Left renal cortex interstitium (tissue), 4 donors: ENCODE measurements around the gene ELAC2. TPM values are rescaled to one million over a fixed set of nuclear protein-coding genes. Genes with fewer than 3 reads are reported as not detected.
"Not testable (repeated sequence)": the region's sequence is repeated elsewhere in the genome, so short reads cannot be mapped to it uniquely, and the experiment has no call there.

ENCODE experiments used
- DNase-seq, 4 donors: peaks; one replicate each; pipeline ENCODE4 v3.0.0-alpha.2; 2013; ENCODE audit warnings: low read depth in 4 of 4, low spot score in 2 of 4, missing footprints in 1 of 4
- polyA plus RNA-seq, 4 donors: library from polyadenylated mRNA; unstranded; fragments of 120-200 nt; gene quantifications; one replicate each; pipeline ENCODE4 v1.2.1, GENCODE V29; 2013; ENCODE audit not compliant: insufficient read length in 4 of 4

ELAC2 gene
- polyA plus RNA-seq, 4 donors = 62.3 to 83.6 (median 69.9) TPM

DNA sequence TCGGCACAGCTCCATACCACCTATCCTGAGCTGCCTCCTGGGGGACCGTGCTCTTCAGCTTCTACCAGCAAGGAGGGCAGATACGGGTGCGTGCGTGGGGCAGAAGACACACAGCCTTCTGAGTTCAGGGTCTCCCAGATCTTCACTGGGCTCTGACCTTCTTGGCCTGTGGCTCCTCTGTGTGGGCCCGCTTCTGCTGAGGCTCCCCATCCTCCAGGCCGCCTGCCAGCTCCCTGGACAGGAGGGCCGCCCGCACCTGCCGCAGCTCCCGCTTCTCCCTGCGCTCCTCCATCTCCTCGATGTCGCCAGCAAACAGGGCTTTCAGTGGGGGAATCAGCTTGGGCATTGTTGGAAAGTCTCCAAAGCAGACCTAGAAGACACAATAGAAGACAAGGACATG, 25.2 kb downstream of the ELAC2 start:
- DNase-seq = no peak

- no peak for DNase-seq
These were observed 26.9 kb downstream of the ELAC2 start for GRCh38 chr17:12990926-12991325.

GRCh38 chr17:12990041-12990808, 27.6 kb downstream of the ELAC2 start:
- DNase-seq = no peak

DNA sequence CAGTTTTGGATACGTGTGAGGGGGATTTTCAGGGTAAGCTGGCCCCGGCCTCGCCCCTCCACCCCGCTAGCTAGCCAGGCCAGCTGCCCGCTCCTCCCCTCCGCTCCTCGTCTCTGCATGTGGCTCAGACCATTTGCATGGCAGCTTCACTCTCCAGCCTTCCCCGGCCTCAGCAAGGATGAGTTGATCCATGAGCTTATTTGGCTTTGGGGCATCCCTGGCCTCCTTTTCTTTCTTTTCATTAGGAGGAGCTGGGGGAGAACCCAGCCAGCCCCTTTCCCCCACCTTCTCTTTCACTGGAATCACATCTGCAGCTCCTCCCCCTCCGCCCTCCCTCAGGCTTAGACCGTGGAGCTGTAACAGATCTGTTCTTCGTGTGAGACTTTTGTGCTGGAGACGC, 30.7 kb downstream of the ELAC2 start:
- no peak for DNase-seq

DNA sequence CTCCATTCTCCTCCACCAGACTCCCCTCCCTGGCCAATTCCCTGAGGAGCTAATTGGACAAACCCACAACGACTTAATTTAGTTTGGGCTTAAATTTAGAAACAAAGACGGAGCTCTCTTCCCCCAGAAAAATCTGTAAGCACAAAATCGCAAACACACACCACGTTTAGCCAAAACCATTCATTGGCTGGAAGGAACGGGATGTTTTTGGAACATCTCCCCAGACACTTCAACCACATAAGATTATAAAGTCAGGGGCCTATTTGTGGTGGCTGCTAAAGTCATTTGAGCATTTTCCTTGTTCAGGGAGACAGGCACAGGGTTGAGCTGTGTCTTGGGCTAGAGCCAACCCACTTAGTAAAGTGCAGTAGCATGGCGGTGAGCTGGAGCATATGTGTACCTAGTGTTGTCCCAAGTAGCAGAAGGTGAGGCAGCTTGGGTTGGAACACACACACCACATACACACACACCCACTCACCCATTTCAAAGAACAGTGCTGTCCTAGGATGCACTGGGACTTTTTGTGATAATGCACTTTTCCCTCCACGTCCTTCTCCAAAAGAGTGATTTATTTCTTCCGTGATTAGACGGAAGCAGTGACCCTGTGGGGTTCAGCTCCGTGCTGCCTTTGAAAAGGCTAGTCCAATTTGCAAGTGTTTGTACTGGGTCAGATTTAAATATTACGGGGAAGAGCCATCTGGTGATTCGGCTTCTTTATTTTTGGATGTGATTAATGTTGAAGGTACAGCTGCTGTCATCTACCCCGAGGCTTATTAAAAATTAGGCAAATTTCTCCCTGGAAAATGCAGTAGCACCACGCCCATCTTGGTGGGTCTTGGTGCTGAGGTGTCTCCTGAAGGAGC, 32.2 kb downstream of the ELAC2 start:
- no peak for DNase-seq

DNA sequence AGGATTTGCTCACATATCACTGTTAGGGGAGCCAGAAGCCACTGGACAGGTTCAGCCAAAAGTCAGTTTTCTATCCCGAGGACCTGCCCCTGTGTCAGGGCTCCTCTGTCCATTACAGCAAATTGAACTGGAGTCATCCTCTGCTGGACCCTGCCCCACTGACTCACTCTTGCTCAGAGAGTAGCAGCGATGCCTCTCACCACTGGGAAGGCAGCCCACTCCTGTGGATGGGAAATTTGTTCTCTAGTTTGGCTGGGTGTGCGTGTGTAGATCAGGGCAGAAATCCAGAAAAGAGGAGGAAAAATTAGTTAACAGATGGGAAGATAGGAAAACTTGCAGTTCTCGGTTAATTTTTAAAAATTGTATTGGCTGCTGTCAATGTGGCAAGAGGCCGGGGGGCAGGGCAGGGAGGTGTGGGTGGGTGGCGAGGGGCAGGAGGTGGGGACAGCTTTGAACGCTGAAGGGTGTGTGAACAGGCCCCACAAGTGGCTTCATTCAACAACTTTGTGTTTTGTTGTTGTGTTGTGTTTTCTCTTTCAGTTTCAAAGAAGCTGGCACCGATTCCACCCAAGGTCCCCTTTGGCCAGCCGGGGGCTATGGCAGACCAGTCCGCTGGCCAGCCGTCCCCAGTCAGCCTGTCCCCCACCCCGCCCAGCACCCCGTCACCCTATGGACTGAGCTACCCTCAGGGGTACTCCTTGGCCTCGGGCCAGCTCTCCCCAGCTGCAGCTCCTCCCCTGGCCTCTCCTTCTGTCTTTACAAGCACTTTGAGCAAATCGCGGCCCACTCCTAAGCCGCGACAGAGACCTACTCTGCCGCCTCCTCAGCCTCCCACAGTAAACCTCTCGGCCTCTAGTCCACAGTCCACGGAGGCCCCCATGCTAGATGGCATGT, 33.6 kb downstream of the ELAC2 start:
- no peak for DNase-seq

DNA sequence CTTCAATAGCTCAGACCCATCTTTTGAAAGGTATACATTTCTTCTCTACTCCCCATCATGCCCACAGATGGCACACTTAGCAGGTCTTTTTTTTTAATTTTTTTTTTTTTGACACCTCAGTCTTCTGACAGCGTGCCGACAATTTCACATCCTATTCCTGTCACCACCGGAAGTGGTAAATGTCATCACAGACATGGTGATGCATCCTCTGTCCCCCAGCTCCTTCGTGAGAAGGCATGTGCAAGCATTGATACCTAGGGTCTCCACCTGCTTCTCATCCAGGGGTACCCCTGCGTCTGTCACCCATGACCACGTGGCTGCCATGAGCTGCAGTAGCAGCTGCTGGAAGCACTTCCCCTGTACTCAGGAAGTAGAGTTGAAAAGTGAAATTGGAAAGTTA, 35.6 kb downstream of the ELAC2 start:
- DNase-seq = no peak

GRCh38 chr17:12979826-12980500, 37.9 kb downstream of the ELAC2 start:
- DNase-seq = no peak

DNA sequence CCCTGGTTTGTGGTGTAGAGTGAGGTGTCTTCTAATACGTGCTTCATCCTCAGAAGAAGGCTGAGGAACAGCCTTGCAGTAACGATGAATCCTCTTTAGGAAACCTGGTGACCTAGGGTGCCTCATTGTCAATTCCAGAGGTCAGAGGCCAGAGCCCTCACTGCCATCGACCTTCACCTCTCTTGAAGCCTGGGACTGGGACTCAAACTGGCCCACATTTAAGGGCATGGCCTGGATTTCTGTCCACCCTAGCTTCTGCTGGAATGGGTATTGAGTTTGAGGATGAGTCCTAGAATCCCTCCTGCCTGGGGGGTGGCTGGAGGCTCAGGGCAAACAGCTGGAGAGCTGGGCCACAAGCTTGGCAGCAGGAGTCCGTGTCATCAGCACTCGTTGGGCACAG, 38.6 kb downstream of the ELAC2 start:
- DNase-seq = no peak

DNA sequence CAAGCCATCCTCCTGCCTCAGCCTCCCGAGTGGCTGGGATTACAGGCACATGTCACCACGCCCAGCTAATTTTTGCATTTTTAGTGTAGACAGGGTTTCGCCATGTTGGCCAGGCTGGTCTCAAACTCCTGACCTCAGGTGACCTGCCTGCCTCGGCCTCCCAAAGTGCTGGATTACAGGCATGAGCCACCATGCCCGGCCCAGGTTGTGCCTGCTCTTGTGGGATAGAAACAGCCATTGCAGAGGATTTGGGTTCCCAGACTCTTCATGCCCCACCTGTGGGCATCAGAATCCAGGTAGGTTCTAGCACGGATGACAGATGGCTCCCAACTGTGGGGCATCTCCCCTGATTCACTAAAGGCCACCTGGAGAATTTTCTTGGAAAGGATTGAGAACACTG, 39.0 kb downstream of the ELAC2 start:
- DNase-seq = not testable (repeated sequence)

DNA sequence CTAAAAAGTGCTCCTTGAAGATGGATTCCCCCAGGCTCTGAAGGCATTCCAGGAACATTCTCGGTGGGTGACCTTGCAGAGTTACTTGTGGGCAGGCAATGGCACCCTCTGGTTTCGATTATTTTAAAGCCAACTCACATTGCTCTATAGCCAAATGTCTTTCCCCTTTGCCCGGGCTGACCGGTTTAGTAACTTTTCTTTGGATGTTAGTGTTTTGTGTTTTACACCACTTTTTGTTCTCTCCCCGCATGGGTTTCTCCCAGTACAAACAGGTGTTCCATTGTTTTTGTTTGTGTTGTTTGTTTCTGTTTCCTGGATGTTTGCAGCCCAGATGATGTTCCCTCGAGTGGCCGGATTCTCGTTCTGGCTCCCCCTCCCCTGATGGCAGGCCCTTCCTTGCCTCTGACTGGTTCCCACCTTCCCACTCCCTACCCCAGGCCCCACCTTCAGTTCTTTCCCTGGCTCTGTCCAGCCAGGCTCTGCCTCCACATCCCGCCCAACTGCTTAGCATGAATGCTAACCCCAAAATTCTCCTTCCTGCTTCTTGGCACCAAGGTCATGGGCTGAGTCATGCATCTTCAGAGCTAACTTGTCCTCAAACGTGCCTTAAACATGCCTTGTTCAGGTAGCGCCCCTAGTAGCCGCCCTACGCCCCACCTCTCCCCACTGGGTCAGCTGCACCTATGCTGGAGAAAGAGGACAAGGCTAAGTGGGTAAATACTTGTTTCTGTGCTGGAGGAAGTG, 40.6 kb downstream of the ELAC2 start:
- no peak for DNase-seq

GRCh38 chr17:12974005-12974531, 43.8 kb downstream of the ELAC2 start:
- no peak for DNase-seq

GRCh38 chr17:12973496-12974004, 44.3 kb downstream of the ELAC2 start:
- no peak for DNase-seq

DNA sequence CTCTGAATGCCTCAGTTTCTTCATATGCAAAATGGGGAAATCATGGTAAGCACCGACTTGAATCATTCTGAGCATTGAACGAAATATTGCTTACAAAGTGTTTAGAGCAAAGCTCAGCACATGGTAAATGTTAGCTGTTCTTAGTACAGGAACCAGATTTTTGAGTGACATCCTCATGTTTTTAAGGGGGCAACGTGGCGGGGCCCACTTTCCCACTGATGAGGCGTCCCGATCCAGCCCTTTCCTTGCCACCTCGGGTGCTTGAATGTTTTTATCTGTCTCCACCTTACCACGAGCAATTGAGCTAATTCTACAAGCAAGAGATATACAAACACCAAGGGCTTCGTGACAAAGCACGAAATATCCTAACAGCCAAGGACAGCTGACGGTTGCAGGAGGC, 49.9 kb downstream of the ELAC2 start:
- DNase-seq = no peak

DNA sequence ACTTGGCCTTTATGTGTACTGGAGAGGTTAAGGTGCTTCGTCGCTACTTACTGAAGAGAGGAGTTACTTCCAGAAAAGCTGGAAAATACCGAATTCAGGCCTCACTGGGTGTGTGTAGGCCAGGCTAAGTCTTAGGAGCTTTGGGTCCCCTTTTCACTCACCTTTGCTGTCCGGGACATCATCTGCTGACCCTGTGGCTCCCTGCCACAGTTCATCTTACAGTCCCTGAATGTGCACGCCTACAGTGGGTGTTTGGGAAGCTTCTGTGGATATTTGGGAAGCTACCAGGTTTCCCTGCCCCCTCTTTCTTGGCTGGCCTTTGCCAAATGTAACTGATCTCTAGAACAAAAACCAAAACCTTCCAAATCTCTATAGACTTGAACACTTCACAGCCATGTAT, 51.4 kb downstream of the ELAC2 start:
- DNase-seq = no peak

- no peak for DNase-seq
These were observed 51.8 kb downstream of the ELAC2 start for GRCh38 chr17:12965988-12966387.

GRCh38 chr17:12964840-12965239, 53.0 kb downstream of the ELAC2 start:
- no peak for DNase-seq

DNA sequence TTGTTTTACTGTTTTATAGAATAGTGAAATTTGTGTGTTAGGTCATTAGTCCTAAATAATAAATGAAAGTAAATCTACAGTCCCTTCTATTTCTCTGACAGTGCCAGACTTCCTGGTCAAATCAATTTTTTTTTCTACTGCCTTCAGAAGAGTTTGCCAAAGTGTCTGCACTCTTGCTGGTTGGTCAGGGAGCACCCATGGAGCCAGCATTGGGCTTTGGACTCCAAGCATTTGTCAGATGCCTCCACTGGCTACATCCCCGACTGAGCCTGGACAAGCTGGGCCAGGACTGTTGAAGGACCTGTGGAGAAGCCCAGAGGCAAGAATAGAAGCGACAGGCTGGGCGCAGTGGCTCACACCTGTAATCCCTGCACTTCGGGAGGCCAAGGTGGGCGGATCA, 53.7 kb downstream of the ELAC2 start:
- DNase-seq = no peak

DNA sequence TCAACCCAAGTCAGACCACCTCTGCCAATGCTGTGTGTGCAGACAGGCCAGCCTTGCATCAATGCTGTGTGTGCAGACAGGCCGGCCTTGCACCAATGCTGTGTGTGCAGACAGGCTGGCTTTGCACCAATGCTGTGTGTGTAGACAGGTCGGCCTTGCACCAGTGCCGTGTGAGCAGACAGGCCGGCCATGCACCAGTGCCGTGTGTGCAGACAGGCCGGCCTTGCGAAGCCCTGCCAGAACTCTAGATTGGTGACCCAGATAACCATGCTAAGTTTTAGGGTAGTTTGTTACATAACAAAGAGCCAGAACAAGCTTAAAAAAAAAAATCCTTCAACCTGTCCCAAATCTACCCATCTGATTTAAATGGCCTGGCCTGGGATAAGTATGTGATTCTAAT, 54.3 kb downstream of the ELAC2 start:
- DNase-seq = no peak
